Measurements from ENCODE around the gene SERPINA10.

GRCh38 chr14:94320243-94320642 is 27.2 kb upstream of the SERPINA10 start:
- TF ChIP-seq ZNF396 (CRISPR knock-in tag; IDR thresholded peaks at IDR 0.05; ENCODE audit: borderline replicate concordance) (no peak), CTCF (IDR thresholded peaks at IDR 0.05) (no peak), GTF2I (CRISPR knock-in tag; conservative IDR thresholded peaks at IDR 0.05) (no peak), NFYB (CRISPR knock-in tag; conservative IDR thresholded peaks at IDR 0.05; ENCODE audit: low read depth) (no peak), ATF1 (CRISPR knock-in tag; IDR thresholded peaks at IDR 0.05) (no peak), ATF2 (CRISPR knock-in tag; IDR thresholded peaks at IDR 0.05; ENCODE audit: borderline replicate concordance, low read depth) (no peak), ESRRA (CRISPR knock-in tag; IDR thresholded peaks at IDR 0.05; ENCODE audit: borderline replicate concordance) (no peak), E2F5 (CRISPR knock-in tag; IDR thresholded peaks at IDR 0.05) (no peak), ZBTB21 (CRISPR knock-in tag; IDR thresholded peaks at IDR 0.05; ENCODE audit: borderline replicate concordance) (no peak), ZNF138 (CRISPR knock-in tag; conservative IDR thresholded peaks at IDR 0.05) (no peak), E2F4 (CRISPR knock-in tag; IDR thresholded peaks at IDR 0.05; ENCODE audit: borderline replicate concordance, low read depth) (no peak), CREM (CRISPR knock-in tag; IDR thresholded peaks at IDR 0.05) (no peak), ATF6 (CRISPR knock-in tag; IDR thresholded peaks at IDR 0.05) (no peak), NR1H2 (CRISPR knock-in tag; IDR thresholded peaks at IDR 0.05) (no peak)
